ENCODE data around the gene RGPD5.
"Not testable (repeated sequence)": the region's sequence is repeated elsewhere in the genome, so short reads cannot be mapped to it uniquely, and the experiment has no call there.

The RGPD5 gene

GRCh38 chr2:109794074-109794737, at the start of gene RGPD5:
TSS of gene RGPD5 (plus strand) at chr2:109794305. CDS start at chr2:109794466, 161 bp downstream.
- not testable (repeated sequence) for DNase-seq

- DNase-seq: not testable (repeated sequence)
Observed at GRCh38 chr2:109751572-109751971, 42.5 kb upstream of the RGPD5 start.

DNA sequence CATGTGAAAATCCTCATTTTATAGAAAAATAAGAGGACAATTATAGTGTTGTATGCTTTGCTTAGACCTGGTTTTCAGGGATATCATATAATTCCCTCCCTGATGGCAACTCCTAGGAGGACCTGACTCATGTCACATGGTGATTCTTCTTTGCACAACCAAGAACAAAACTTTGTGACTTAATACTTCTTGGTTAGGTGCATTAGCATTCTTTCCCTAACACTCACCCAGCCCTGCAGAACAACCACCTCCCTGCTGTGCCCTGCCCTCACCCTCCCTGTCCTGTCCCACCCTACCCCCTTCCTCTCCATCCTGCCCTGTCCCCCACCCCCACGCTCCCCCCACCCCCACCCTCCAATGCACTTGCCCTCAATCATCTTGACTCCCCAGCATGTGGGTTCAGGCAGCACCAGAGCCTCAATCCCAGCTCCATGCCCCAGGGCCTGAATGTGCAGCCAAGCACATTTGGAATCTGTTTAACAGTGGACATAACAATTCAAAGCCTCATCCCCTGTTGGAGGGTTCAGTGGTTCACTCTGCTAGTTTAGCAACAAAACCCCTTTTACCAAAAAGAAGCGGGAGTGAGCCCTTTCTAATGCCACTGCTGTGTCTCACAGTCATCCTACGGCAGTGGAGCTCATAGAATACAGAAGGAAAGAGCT, 36.8 kb upstream of the RGPD5 start:
- DNase-seq: not testable (repeated sequence)

- peak in 1 of 2 experiments; percentile 3 for DNase-seq
Observed at GRCh38 chr2:109760265-109761042, 33.7 kb upstream of the RGPD5 start.

DNA sequence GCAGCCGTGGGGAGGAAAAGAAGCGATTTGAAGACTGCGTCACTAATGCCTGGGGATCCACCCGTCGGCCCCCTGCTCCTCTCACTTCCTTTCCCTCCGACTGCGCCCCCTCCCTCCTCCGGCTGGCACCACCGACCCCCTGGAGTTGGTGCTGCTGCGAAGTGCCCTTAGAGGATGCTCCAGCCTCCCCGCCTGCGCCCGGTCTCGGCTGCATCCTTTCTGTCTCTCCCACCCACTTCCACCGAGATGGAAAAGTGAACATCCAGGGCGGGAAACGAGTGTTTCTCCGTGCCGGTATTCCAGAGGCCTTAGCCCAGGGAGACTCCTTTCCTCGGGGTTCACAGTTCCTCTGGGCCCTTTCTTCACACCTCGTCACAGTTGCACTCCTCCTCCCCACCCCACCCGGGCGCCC, 33.1 kb upstream of the RGPD5 start:
- not testable (repeated sequence) for DNase-seq

GRCh38 chr2:109761976-109762375, 32.1 kb upstream of the RGPD5 start:
- not testable (repeated sequence) for DNase-seq

DNA sequence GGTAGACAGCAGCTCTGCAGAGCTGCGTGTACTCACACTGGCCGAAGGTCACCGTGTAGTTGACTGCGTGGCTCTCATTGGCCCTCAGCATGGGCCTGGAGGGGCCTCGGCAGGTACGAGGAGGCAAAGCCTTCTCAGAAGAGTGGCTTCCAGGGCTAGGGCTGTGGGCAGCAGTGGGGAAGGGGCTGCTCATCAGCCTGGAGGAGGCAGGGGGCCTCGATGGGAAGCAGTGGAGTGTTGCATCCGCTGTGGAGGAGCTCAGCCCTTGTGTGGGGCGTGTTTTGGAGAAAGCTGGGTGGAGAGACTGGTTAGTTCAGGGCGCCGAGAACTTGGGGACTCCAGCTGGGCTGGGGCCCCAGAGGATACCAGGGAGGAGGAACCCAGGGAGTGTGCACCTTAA, 28.0 kb upstream of the RGPD5 start:
- DNase-seq: not testable (repeated sequence)

- DNase-seq: not testable (repeated sequence)
Observed at GRCh38 chr2:109766886-109767578, 27.1 kb upstream of the RGPD5 start.

GRCh38 chr2:109768934-109769333, 25.2 kb upstream of the RGPD5 start:
- not testable (repeated sequence) for DNase-seq

DNA sequence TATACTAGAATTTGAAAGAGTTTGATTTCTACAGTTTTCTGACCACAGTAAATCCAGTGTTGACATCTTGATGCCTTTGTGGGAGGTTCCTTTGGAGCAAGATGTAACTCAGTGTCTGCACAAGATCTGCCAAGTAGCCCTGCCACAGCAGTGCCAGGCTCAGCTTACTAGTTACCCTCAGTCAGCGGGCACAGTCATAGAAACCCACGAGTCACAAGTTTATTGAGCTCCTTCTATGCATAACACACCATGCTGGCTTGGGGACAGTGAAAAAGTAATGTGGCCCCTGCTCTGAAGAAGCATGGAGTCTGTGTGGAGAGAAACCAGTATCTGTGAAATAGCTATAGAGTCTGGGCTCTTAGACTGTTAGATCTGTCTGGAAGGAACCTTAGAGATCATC, 15.0 kb upstream of the RGPD5 start:
- not testable (repeated sequence) for DNase-seq

DNA sequence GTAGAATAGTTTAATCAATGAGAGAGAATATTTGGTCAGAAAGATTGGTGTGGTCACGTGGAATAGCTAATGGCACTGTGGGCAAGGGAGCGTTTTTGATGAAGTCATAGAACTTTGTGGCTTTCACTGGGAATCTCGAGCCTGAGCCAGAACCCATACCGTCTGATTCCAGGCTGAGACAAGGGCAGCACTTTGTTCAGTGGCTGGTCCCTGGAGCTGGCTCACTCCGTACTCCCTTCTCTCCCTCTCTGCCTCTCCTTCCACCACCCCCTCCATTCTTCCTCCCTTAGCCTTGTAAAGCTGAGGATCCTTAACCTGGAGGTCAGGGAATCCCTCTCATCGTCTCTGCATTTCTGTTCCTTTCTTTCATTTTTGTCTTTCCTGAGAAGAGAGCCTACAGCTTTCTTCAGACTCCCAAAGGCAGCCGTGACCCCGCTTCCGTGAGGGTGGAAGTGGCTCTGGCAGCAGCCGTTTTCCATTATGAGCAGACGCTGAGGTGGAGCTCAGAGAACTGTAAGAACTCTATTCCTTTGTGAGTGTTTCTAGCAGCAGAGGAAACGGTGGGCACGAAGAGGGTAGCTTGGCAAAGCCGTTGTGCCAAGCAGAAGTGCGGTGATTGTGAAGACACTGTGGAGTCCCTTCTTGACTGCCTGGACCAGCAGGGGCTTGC, 12.8 kb upstream of the RGPD5 start:
- DNase-seq: not testable (repeated sequence)

GRCh38 chr2:109782446-109782993, 11.6 kb upstream of the RGPD5 start:
- DNase-seq: not testable (repeated sequence)

DNA sequence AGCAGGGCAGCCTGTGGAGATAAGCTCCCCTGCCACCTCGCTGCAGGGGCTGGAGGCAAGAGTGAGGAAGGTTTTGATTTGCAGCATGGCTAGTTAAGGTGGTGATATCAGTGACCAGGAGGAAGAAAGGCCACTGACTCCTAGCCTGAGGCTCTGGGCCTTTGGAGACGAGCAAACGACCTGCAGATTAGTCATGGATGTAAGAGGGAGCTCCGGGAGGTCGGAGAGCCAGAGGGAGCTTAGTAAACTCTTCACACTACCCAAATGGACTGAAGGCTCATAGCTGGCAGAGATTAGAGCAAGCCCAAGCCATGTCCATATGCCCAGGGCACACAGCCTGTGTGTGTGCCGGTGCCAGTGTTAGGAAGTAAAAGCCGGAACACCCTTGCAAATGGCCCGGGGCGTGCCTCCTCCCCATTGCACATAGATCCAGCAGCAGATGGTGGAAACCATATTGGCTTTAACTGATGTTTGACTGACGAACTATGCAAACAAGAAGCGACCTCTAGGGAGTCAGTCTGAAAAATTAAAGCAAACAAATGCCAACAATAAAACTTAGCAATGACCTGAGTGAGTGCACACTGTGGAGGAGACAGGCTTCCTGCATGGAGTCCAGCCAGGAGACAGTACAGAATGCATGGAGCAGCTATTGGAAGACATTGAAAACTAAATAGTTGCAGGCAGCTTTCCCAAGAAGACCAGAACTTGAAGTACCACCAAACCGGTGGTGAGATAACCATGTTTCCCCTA, 2.4 kb upstream of the RGPD5 start:
- not testable (repeated sequence) for DNase-seq

DNA sequence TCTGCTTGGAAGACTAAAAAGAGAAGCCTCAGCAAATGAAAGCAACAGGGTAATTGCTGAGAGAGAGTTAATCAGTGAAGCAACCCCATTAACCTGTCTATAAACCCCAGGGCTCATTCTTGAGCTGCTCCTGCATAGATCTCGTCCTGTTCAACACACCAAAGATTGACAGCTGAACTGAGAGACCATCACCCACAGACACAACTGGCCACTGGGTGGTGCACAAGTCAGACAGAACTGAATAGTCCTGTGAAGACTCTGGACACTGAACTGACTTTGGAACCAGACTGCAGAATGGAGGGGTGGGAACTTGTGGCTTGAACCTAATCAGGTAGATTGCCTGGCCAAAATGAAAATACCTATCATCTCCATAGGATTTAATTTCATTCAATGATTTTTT, 1.4 kb upstream of the RGPD5 start:
- DNase-seq: not testable (repeated sequence)

GRCh38 chr2:109871129-109871751, 77.1 kb downstream of the RGPD5 start:
- not testable (repeated sequence) for DNase-seq

GRCh38 chr2:109876625-109877024, 82.5 kb downstream of the RGPD5 start:
- not testable (repeated sequence) for DNase-seq

DNA sequence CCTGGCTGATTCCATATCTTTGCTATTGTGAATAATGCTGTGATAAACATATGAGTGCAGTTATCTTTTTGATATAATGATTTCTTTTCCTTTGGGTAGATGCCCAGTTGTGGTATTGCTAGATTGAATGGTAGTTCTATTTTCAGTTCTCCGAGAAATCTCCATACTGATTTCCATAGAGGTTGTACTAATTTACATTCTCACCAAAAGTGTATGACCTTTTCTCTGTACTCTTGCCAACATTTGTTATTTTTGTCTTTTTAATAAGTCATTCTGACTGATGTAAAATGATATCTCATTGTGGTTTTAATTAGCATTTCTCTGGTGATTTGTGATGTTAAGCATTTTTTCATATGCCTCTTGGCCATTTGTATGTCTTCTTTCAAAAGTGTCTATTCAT, 88.0 kb downstream of the RGPD5 start:
- not testable (repeated sequence) for DNase-seq

- DNase-seq: not testable (repeated sequence)
Observed at GRCh38 chr2:109888414-109888813, 94.3 kb downstream of the RGPD5 start.

- DNase-seq: not testable (repeated sequence)
Observed at GRCh38 chr2:109889909-109890308, 95.8 kb downstream of the RGPD5 start.

- DNase-seq: not testable (repeated sequence)
Observed at GRCh38 chr2:109891024-109891423, 96.9 kb downstream of the RGPD5 start.

DNA sequence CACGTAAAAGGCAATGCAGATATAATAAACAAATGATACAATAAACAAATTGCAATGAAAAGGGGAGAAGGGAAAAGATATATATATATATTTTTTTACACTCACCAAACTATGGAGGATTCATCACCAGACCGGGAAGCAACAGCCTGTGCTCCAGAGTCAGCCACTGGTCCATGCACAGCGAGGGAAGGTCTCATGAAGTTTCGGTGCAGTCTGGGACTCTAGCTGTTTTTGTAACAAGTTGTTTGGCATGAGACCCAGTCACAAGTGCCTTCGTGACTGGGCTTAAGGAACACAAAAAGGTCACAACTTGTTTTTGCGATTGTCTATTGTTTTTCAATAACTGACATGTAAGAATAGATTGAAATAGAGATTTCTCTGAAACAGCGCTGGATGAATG, 99.6 kb downstream of the RGPD5 start:
- not testable (repeated sequence) for DNase-seq
